Heart right ventricle (tissue), 16 donors: ENCODE data around the gene ACTN4. TPM values are rescaled to one million over a fixed set of nuclear protein-coding genes. Genes with fewer than 3 reads are reported as not detected.

Experiments
- ATAC-seq, 8 donors: fragments of 200-7000 bp; cut with Tn5 transposase; one replicate each; pipeline ENCODE4 v1.9.1; 2020; ENCODE audit warnings: mild to moderate bottlenecking in 8 of 8, moderate library complexity in 8 of 8, moderate number of reproducible peaks in 1 of 8
- DNase-seq, 2 donors: peaks; one replicate each; pipeline ENCODE4 v3.0.0-alpha.2; 2020
- H3K27ac ChIP-seq, 10 donors: fragments of 200-600 bp; sonication (generic) in 2 of 10; one replicate each; pipeline versions ENCODE4 v1.5.0 to v1.8.0; 2020 to 2022; ENCODE audit warnings: mild to moderate bottlenecking in 3 of 10
- H3K27me3 ChIP-seq, 7 donors: fragments of 200-600 bp; one replicate each; pipeline ENCODE4 v1.8.0; 2021 to 2022; ENCODE audit warnings: mild to moderate bottlenecking in 2 of 7
- H3K36me3 ChIP-seq, 9 donors: fragments of 200-600 bp; sonication (generic) in 1 of 9; one replicate each; pipeline versions ENCODE4 v1.5.0 to v1.8.0; 2020 to 2022; ENCODE audit warnings: mild to moderate bottlenecking in 2 of 9
- H3K4me1 ChIP-seq, 9 donors: fragments of 200-600 bp; sonication (generic) in 1 of 9; one replicate each; pipeline versions ENCODE4 v1.5.0 to v1.8.0; 2020 to 2022; ENCODE audit warnings: mild to moderate bottlenecking in 4 of 9
- H3K4me3 ChIP-seq, 10 donors: fragments of 200-600 bp; sonication (generic) in 2 of 10; one replicate each; pipeline versions ENCODE4 v1.5.0 to v1.8.0; 2020 to 2022; ENCODE audit warnings: mild to moderate bottlenecking in 7 of 10, moderate library complexity in 2 of 10
- H3K9me3 ChIP-seq, 11 donors: fragments of 200-600 bp in 10 of 11; sonication (generic) in 2 of 11; one replicate each; pipeline versions ENCODE4 v1.5.0 to v1.8.0; 2013 to 2022; ENCODE audit warnings: mild to moderate bottlenecking in 2 of 11, control low read depth in 1 of 11, moderate library complexity in 1 of 11
- CTCF ChIP-seq, 9 donors: fragments of 200-600 bp; sonication (generic) in 2 of 9; IDR thresholded peaks; one replicate each; pipeline versions ENCODE4 v1.5.0 to v1.8.0; 2021 to 2022; ENCODE audit warnings: antibody characterized with exemption in 9 of 9, mild to moderate bottlenecking in 5 of 9, moderate library complexity in 1 of 9
- WGBS, 2 donors: extraction: QIAGEN DNeasy Blood & Tissue Kit; methylation state at CpG; one replicate each; pipeline ENCODE4 v1.1.7; 2013; ENCODE audit warnings: inconsistent platforms in 1 of 2; 5-methylcytosine and 5-hydroxymethylcytosine counted together
- intact Hi-C, 10 donors: fragments of 100-400 bp; cut with DNase I; formaldehyde crosslinking; loops; one replicate each; pipeline versions ENCODE4 v1.11.1 to v1.14.2; 2022
- polyA plus RNA-seq, 2 donors: library from polyadenylated mRNA; stranded (reverse); fragments of 200-250 nt; gene quantifications; one replicate each; pipeline ENCODE4 v1.2.3, GENCODE V29; 2013
- total RNA-seq, 10 donors: library from RNA; stranded (reverse); fragmentation: NEBNext Ultra II Directional in 3 of 10; extraction: Animal tissue kit (Norgen Biotek cat#: 25700) in 3 of 10; gene quantifications; one replicate each; pipeline versions ENCODE4 v1.2.1 to v1.2.4, GENCODE V29; 2021 to 2023
- donor health status: Arrhythmogenic right ventricular cardiomyopathy.
- donor health status: ischemic (EF 13 %, LVEDD 7.1; RV severe dilation, severe dysfunction).
- donor health status: healthy with polysubstance abuse.
- donor health status: DM: no; HTN: yes; CAD: no.
- donor health status: DM: no; HTN: no; CAD: no.
- donor health status: ischemic (EF 25% LVEDD 6.9; RV normal size, moderate dysfunction).
- donor health status: ischemic (EF 25% LVEDD 5.7; RV mildly dilated, moderate dysfunction).
- donor health status: healthy.
- donor health status: DM: yes; HTN: yes; CAD: no.
- donor health status: Ischemic cardiomyopathy.
- donor health status: ischemic (EF 35%, LVEDD 5.7; RV mildly dilated, moderate dysfunction).
- donor health status: nonischemic (EF 11% LVEDD 7.7; RV severe dilation, severe dysfunction).
- donor health status: DM: yes; HTN: yes; CAD: no.
- donor health status: PGD.
- donor health status: ischemic (EF 29% LVEDD 5.4; RV normal size, mild dysfunction).
- donor health status: nonischemic (EF 23%, LVEDD 6.1; RV moderate dilation, normal function).

The ACTN4 gene
- total and polyA plus RNA-seq, 12 donors = 92.4 to 291 (median 149) TPM

GRCh38 chr19:38663156-38663651 lies 15.8 kb downstream of the ACTN4 start:
- TF ChIP-seq CTCF (IDR thresholded peaks at IDR 0.05) = no peak
- Histone ChIP-seq H3K4me1 (peaks cover 66 to 100% (median 100%) of the 10 kb centered on the region in 9 donors), H3K27ac (peak overlapping the region; percentile 88 to 99 (median 96)), H3K4me3 (peak overlapping the region in 7 of 10 donors; percentile 12 to 37 (median 17)), H3K36me3 (peaks cover 0 to 20% (median 0%) of the 10 kb centered on the region in 9 donors), H3K9me3 (no peaks in the 10 kb centered on the region), H3K27me3 (no peaks in the 10 kb centered on the region)
- intact Hi-C loops = loop anchor here in 2 of 10 donors (5.0 kb wide), 2 partner anchors 44 to 49 kb away; no protein-coding TSS in a partner anchor
- DNase-seq (no peak), ATAC-seq (peak in 1 of 8 donors; percentile 1)
- WGBS, 2 donors = 55 to 59% methylated on average over 22 of the region's 22 CpGs

GRCh38 chr19:38663957-38664502 lies 16.6 kb downstream of the ACTN4 start:
- no peak for TF ChIP-seq CTCF (IDR thresholded peaks at IDR 0.05)
- WGBS, 2 donors = 11 to 13% methylated on average over 19 of the region's 19 CpGs
- Histone ChIP-seq H3K9me3 (no peaks in the 10 kb centered on the region), H3K36me3 (peaks cover 0 to 28% (median 0%) of the 10 kb centered on the region in 9 donors), H3K4me3 (peak overlapping the region in 9 of 10 donors; percentile 2 to 37 (median 17)), H3K27me3 (no peaks in the 10 kb centered on the region), H3K4me1 (peaks cover 66 to 100% (median 100%) of the 10 kb centered on the region in 9 donors), H3K27ac (peak overlapping the region; percentile 88 to 99 (median 96))
- ATAC-seq (peak; percentile 8 to 76 (median 39)), DNase-seq (peak; percentile 65 to 69)
- intact Hi-C loops = loop anchor here in 2 of 10 donors (5.0 kb wide), 2 partner anchors 43 to 48 kb away; no protein-coding TSS in a partner anchor

GRCh38 chr19:38664503-38665211 lies 17.2 kb downstream of the ACTN4 start:
- ATAC-seq = peak in 7 of 8 donors; percentile 6 to 58 (median 28)
- H3K9me3 ChIP-seq = no peaks in the 10 kb centered on the region
- intact Hi-C loops = loop anchor here in 3 of 10 donors (5.0 kb wide), 2 partner anchors 43 to 48 kb away; no protein-coding TSS in a partner anchor
- H3K4me1 ChIP-seq = peaks cover 64 to 100% (median 100%) of the 10 kb centered on the region in 9 donors
- no peak for TF ChIP-seq CTCF (IDR thresholded peaks at IDR 0.05)
- H3K27ac ChIP-seq = peak overlapping the region; percentile 88 to 99 (median 96)
- peak overlapping the region in 8 of 10 donors; percentile 2 to 37 (median 14) for H3K4me3 ChIP-seq
- H3K36me3 ChIP-seq = peaks cover 0 to 32% (median 0%) of the 10 kb centered on the region in 9 donors
- DNase-seq = no peak
- H3K27me3 ChIP-seq = no peaks in the 10 kb centered on the region
- 15 to 20% methylated on average over 7 of the region's 7 CpGs for WGBS, 2 donors

DNA sequence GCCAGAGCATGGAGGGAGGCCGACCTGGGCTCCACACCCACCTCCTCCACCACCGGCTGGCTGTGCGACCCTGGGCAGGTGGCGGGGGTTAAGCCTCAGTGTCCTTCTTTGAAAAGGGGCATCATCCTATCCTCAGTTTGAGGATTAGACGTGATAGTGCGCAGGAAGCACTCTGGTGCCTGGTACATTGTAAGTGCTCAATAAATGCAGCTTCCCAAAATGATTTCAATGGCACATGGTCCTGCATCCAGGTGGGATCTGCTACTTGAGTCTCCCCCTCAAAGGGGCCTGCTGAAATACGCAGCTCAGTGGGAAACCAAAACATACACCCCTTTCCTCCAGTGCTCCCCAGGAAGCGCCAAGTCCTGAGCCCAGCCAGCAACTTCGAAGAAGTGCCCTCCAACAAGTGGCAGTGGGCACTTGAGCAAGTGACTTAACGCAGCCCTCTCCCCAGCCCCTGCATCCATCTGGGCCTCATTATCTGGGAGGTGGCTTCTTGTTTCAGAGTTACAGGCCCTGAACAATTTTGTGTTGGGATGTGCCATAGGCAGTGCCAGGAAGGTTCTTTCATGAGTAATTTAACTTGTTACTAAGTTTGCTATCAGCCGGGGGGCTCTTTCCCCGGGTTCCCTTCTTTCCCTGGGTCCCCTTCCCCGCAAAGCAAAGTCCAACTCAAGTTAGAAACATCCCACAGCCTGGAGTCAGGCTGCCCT lies 17.9 kb downstream of the ACTN4 start:
- Histone ChIP-seq H3K4me1 (peaks cover 71 to 100% (median 100%) of the 10 kb centered on the region in 9 donors), H3K9me3 (no peaks in the 10 kb centered on the region), H3K4me3 (peak overlapping the region in 3 of 10 donors; percentile 9 to 37 (median 16)), H3K27ac (peak overlapping the region; percentile 88 to 99 (median 96)), H3K27me3 (no peaks in the 10 kb centered on the region), H3K36me3 (peaks cover 0 to 29% (median 0%) of the 10 kb centered on the region in 9 donors)
- intact Hi-C loops = loop anchor here in 1 of 10 donors (5.0 kb wide), 1 partner anchor 42 kb away; no protein-coding TSS in a partner anchor
- DNase-seq = no peak
- no peak for TF ChIP-seq CTCF (IDR thresholded peaks at IDR 0.05)
- WGBS, 2 donors = 46 to 48% methylated on average over 13 of the region's 13 CpGs
- ATAC-seq = no peak
